Activated CD4-positive, CD25-positive, alpha-beta regulatory T cell treated with anti-CD3 and anti-CD28 coated beads, Interleukin-2, amount 50 U/mL, for 72 hours (primary cell): Measurements from ENCODE around the gene OR10G7.

Source experiments
- DNase-seq: peaks from one replicate; pipeline ENCODE4 v3.0.0; 2021

OR10G7 gene

GRCh38 chr11:124041254-124041653, at the start of gene OR10G7:
TSS of gene OR10G7 (minus strand) at chr11:124041325. CDS start at chr11:124039001, 2,324 bp downstream.
- DNase-seq: no peak

- DNase-seq: no peak
Observed at GRCh38 chr11:124085997-124086846, 45.1 kb upstream of the OR10G7 start.

- no peak for DNase-seq
Observed at GRCh38 chr11:124085583-124085982, 44.5 kb upstream of the OR10G7 start.

GRCh38 chr11:124082371-124082770, 41.2 kb upstream of the OR10G7 start:
- no peak for DNase-seq

GRCh38 chr11:124081483-124081882, 40.4 kb upstream of the OR10G7 start:
- DNase-seq: no peak

GRCh38 chr11:124080327-124081001, 39.3 kb upstream of the OR10G7 start:
- no peak for DNase-seq

- DNase-seq: no peak
Observed at GRCh38 chr11:124079631-124080326, 38.7 kb upstream of the OR10G7 start.

- no peak for DNase-seq
Observed at GRCh38 chr11:124078591-124078990, 37.5 kb upstream of the OR10G7 start.

GRCh38 chr11:124077266-124077665, 36.1 kb upstream of the OR10G7 start:
- no peak for DNase-seq

GRCh38 chr11:124075841-124076651, 34.9 kb upstream of the OR10G7 start:
- DNase-seq: no peak

GRCh38 chr11:124075492-124075840, 34.3 kb upstream of the OR10G7 start:
- no peak for DNase-seq

- no peak for DNase-seq
Observed at GRCh38 chr11:124074554-124074953, 33.4 kb upstream of the OR10G7 start.

GRCh38 chr11:124072147-124072546, 31.0 kb upstream of the OR10G7 start:
- DNase-seq: no peak

GRCh38 chr11:124071623-124071948, 30.5 kb upstream of the OR10G7 start:
- no peak for DNase-seq

- peak; percentile 67 for DNase-seq
Observed at GRCh38 chr11:124070915-124071622, 29.9 kb upstream of the OR10G7 start.

GRCh38 chr11:124069429-124070401, 28.6 kb upstream of the OR10G7 start:
- no peak for DNase-seq

GRCh38 chr11:124068601-124069110, 27.5 kb upstream of the OR10G7 start:
- no peak for DNase-seq

GRCh38 chr11:124052966-124053365, 11.8 kb upstream of the OR10G7 start:
- DNase-seq: no peak

GRCh38 chr11:124050748-124051147, 9.6 kb upstream of the OR10G7 start:
- DNase-seq: no peak

- DNase-seq: no peak
Observed at GRCh38 chr11:124043420-124043819, 2.3 kb upstream of the OR10G7 start.

GRCh38 chr11:124039557-124039956, 1.6 kb downstream of the OR10G7 start:
- no peak for DNase-seq
